Measurements from ENCODE around the gene HLA-E.

The HLA-E gene

DNA sequence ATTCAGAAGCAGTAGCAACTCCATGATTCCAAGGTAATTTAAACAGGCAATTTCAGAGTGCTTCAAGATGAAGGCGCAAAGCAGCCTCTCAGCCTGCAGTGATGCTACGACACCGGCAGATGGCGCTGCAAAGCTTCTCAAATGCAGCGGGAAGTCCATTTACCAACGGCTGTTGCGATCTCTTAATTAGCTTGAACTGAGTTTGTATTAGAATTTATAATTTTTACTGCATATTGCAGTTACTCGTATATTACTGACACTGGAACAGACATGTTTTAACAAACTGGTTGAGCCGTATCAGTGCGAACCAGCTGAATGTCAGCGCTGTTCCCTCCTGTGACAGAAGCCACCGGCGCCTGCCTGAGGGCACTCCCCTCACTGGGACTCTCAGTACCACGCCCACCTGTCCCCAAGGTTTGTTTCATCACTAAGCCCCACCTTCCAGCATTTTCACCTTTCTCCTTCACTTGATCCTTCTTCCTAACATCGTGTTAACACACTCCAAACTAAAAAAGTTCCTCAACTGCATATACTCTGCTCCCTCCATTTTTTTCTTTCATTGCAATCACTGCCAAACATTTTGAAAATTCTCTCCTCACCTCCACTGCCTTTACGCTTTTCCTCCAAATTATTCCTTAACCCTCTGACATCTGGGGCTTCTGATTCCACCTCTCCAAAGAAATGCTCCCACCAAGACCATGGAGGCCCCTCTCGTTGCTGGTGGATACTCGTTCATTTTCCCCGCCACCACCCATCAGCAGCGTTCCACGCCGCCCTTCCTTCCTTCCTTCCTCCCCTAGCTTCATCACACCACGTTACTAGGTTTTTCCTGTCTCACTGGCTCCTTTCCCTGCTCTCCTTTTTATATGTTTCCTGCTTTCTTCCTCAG is 52.5 kb downstream of the HLA-E start:
- peak; percentile 71 to 73 for DNase-seq (ENCODE audit: low read depth in 2 of 2)

DNA sequence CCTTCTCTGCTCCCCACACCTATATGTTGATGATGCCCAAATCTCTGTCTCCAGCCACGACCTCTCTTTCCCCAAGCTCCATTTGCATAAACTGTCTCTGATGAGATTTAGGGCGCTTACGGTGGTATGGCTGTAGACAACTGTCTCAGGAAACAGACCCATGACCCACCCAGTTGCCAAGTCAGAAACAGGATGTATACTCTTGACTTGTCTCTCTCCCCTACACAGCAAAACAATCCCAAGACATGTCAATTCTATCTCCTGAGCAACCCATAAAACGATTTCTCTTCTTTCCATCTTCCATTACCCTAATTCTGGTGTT is 53.1 kb downstream of the HLA-E start:
- DNase-seq (ENCODE audit: low read depth in 2 of 2): no peak

DNA sequence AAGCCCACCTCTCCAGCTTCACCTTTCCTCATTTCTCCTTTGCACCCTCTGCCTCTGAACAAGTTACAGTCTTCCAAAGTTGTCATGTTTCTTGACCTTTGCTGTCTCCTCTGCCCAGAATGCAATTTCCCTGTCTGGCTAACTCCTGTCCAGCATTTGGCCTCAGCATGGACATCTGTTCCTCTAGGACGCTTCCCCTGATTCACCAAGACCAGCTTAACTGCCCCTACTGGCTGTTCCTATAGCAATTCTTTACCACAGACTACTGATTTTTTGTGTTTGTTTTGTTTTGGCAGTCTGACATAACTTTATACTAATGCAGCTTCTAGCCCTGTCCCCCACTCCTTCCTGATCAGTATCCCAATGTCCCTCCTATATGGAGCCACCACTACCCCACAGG is 53.6 kb downstream of the HLA-E start:
- no peak for DNase-seq (ENCODE audit: low read depth in 2 of 2)
